ENCODE results near the gene AVL9.

- TF ChIP-seq, protein P1, sequence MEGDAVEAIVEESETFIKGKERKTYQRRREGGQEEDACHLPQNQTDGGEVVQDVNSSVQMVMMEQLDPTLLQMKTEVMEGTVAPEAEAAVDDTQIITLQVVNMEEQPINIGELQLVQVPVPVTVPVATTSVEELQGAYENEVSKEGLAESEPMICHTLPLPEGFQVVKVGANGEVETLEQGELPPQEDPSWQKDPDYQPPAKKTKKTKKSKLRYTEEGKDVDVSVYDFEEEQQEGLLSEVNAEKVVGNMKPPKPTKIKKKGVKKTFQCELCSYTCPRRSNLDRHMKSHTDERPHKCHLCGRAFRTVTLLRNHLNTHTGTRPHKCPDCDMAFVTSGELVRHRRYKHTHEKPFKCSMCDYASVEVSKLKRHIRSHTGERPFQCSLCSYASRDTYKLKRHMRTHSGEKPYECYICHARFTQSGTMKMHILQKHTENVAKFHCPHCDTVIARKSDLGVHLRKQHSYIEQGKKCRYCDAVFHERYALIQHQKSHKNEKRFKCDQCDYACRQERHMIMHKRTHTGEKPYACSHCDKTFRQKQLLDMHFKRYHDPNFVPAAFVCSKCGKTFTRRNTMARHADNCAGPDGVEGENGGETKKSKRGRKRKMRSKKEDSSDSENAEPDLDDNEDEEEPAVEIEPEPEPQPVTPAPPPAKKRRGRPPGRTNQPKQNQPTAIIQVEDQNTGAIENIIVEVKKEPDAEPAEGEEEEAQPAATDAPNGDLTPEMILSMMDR (IDR thresholded peaks at IDR 0.05): no peak
- TF ChIP-seq POLR2AphosphoS5 (IDR thresholded peaks at IDR 0.05) (no peak), POLR2A (IDR thresholded peaks at IDR 0.05) (no peak), EP300 (IDR thresholded peaks at IDR 0.05; ENCODE audit: low read depth) (no peak)
Measured at GRCh38 chr7:32616625-32617024, 121.3 kb downstream of the AVL9 start.
